Right atrium auricular region (tissue), 2 donors: Measurements from ENCODE around the gene CASKIN1. TPM values are rescaled to one million over a fixed set of nuclear protein-coding genes. Genes with fewer than 3 reads are reported as not detected.

Experiments
- DNase-seq: peaks from one replicate; pipeline ENCODE4 v3.0.0-alpha.2; 2019; ENCODE audit warnings: low spot score
- H3K27ac ChIP-seq, 2 donors: fragments of 200-600 bp; sonication (generic); 1 replicate in 1 of 2; 2 replicates in 1 of 2; pipeline ENCODE4 v1.5.1; 2016 to 2019
- H3K27me3 ChIP-seq, 2 donors: fragments of 200-600 bp; sonication (generic); one replicate each; pipeline versions ENCODE4 v1.5.1 to v1.6.0; 2017 to 2019
- H3K36me3 ChIP-seq: fragments of 200-600 bp; sonication (generic); one replicate; pipeline ENCODE4 v1.5.1; 2016
- H3K4me1 ChIP-seq, 2 donors: fragments of 200-600 bp; sonication (generic); one replicate each; pipeline versions ENCODE4 v1.5.1 to v1.6.0; 2017 to 2019
- H3K4me3 ChIP-seq, 2 donors: fragments of 200-600 bp; sonication (generic); 1 replicate in 1 of 2; 2 replicates in 1 of 2; pipeline ENCODE4 v1.5.1; 2017 to 2019; ENCODE audit warnings: mild to moderate bottlenecking in 1 of 2, moderate library complexity in 1 of 2
- H3K9me3 ChIP-seq, 2 donors: fragments of 200-600 bp; sonication (generic); one replicate each; pipeline ENCODE4 v1.5.1; 2019
- total RNA-seq, 2 donors: library from RNA; depleted of rRNA; stranded (reverse); fragments of >200 nt; gene quantifications; one replicate each; pipeline ENCODE4 v1.1.0, GENCODE V29; 2016
- TF ChIP-seq, protein P1 (sequence below), 2 donors: fragments of 200-600 bp; sonication (generic); IDR thresholded peaks; one replicate each; pipeline ENCODE4 v1.5.1; 2019; ENCODE audit warnings: antibody characterized with exemption in 2 of 2

CASKIN1 gene
- total RNA-seq, 2 donors from 2014 or later = 3.5 to 4.3 TPM

DNA sequence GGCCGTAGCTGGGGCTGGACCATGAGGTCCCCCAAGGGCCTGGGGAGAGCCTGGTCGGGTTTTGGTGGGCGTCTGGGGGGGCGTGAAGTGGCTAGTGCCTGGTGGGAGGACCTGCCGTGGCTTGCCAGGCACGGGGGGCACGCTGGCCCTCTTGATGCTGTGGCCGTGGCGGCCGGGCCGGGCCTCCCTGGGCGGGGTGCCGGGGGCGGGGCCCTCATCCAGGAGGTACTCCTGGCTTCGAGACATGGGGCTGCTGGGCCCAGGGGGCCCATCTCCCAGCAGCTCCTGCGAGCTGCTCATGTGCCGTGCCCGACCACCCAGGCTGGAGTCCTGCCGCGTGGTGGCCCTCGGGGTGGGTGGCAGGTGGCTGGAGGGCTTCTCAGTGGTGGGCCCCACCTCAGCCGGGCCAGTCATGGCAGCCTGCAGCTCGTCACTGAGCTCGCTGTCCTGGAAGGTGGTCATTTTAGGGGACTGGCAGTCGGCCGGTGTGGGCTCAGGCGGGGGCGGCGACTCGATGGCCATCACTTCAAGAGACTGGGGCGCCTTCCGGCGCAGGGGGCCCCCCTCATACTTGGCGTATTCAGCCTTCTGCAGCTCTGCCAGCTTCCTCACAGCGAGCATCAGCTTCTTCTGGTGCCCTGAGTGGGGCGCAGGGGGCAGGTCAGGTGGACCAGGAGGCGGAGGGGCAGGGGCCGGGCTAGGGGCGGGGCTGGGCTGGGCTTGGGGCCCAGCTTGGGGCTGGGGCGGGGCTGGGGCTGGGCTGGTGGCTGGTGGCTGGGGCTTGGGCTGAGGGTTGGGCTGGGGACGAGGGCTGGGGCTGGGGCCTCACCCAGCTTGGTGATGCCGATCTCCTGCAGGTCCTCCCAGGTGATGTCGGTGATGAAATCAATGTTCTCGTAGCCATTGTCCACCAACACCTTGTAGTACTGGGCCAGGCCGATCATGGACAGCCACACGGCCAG is 15.2 kb downstream of the CASKIN1 start:
- H3K36me3 ChIP-seq = peaks cover 2% of the 10 kb centered on the region
- H3K4me1 ChIP-seq = no peaks in the 10 kb centered on the region
- TF ChIP-seq, protein P1, sequence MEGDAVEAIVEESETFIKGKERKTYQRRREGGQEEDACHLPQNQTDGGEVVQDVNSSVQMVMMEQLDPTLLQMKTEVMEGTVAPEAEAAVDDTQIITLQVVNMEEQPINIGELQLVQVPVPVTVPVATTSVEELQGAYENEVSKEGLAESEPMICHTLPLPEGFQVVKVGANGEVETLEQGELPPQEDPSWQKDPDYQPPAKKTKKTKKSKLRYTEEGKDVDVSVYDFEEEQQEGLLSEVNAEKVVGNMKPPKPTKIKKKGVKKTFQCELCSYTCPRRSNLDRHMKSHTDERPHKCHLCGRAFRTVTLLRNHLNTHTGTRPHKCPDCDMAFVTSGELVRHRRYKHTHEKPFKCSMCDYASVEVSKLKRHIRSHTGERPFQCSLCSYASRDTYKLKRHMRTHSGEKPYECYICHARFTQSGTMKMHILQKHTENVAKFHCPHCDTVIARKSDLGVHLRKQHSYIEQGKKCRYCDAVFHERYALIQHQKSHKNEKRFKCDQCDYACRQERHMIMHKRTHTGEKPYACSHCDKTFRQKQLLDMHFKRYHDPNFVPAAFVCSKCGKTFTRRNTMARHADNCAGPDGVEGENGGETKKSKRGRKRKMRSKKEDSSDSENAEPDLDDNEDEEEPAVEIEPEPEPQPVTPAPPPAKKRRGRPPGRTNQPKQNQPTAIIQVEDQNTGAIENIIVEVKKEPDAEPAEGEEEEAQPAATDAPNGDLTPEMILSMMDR (IDR thresholded peaks at IDR 0.05) = no peak
- DNase-seq = no peak
- no peaks in the 10 kb centered on the region for H3K27me3 ChIP-seq
- H3K9me3 ChIP-seq = no peaks in the 10 kb centered on the region
- no peak overlapping the region for H3K27ac ChIP-seq
- H3K4me3 ChIP-seq = no peak overlapping the region

DNA sequence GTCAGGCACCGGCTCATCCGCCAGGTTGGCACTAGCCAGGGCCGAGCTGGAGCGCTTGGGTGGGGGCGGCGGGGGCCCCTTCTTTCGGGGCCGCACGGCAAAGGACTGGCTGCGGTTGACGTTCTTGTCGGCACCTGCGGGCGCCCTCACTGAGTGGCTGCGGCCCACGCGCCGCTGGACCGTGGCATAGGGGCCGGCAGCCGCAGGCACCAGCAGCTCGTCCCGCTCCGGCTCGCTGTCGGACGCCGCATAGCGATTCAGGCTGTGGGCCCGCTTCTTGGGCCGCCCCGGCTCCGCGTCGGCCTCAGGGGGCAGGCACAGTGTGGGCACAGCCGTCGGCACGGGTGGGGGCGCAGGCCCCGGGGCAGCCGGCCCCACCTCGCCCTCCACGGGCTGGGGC is 15.9 kb downstream of the CASKIN1 start:
- TF ChIP-seq, protein P1 (IDR thresholded peaks at IDR 0.05) = no peak
- Histone ChIP-seq H3K27me3 (no peaks in the 10 kb centered on the region), H3K27ac (no peak overlapping the region), H3K4me1 (no peaks in the 10 kb centered on the region), H3K9me3 (no peaks in the 10 kb centered on the region), H3K36me3 (peaks cover 9% of the 10 kb centered on the region), H3K4me3 (no peak overlapping the region)
- DNase-seq = no peak

DNA sequence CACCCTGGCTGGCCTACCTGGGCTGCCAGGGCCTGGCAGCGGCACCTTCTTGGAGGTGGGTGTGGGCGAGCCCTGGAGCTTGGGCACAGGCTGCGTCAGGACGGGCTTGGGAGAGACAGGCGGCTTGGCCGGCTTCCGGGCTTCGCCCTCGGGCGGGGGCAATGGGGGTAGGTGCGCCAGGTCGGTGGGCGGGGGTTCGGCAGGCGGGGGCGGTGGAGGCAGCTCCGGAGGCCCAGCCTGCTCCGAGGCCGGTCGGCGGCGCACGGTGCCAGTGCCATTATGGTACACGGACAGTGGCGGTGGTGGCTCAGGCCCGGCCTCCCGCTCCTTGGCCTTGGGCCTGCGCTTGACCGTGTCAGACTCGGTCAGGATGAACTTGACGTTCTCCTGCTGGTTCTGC is 16.8 kb downstream of the CASKIN1 start:
- no peak overlapping the region for H3K4me3 ChIP-seq
- TF ChIP-seq, protein P1 (IDR thresholded peaks at IDR 0.05) = no peak
- H3K36me3 ChIP-seq = peaks cover 18% of the 10 kb centered on the region
- no peaks in the 10 kb centered on the region for H3K9me3 ChIP-seq
- no peaks in the 10 kb centered on the region for H3K4me1 ChIP-seq
- H3K27ac ChIP-seq = no peak overlapping the region
- H3K27me3 ChIP-seq = no peaks in the 10 kb centered on the region
- DNase-seq = no peak

DNA sequence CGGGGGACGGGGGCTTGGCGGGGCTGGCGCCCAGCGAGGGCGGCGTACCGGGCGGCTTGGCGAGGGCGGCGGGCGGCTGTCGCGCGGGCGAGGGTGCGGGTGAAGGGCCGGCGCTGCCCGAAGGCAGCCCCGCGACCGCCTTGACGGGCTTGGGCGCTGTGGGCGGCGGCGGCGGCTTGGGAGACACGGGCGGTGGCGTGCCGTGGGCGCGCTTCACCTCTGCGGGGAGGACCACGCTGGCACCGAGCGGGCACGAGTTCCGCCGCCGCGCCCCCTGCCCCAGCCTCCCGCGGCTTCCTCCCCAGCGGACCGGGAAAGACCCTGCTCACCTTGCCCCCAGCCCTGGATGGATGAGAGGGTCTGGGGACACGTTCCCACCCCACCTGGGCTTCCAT is 17.3 kb downstream of the CASKIN1 start:
- Histone ChIP-seq H3K9me3 (no peaks in the 10 kb centered on the region), H3K36me3 (peaks cover 23% of the 10 kb centered on the region), H3K4me3 (no peak overlapping the region), H3K27me3 (no peaks in the 10 kb centered on the region), H3K27ac (no peak overlapping the region), H3K4me1 (no peaks in the 10 kb centered on the region)
- DNase-seq = no peak
- TF ChIP-seq, protein P1 (IDR thresholded peaks at IDR 0.05) = no peak

DNA sequence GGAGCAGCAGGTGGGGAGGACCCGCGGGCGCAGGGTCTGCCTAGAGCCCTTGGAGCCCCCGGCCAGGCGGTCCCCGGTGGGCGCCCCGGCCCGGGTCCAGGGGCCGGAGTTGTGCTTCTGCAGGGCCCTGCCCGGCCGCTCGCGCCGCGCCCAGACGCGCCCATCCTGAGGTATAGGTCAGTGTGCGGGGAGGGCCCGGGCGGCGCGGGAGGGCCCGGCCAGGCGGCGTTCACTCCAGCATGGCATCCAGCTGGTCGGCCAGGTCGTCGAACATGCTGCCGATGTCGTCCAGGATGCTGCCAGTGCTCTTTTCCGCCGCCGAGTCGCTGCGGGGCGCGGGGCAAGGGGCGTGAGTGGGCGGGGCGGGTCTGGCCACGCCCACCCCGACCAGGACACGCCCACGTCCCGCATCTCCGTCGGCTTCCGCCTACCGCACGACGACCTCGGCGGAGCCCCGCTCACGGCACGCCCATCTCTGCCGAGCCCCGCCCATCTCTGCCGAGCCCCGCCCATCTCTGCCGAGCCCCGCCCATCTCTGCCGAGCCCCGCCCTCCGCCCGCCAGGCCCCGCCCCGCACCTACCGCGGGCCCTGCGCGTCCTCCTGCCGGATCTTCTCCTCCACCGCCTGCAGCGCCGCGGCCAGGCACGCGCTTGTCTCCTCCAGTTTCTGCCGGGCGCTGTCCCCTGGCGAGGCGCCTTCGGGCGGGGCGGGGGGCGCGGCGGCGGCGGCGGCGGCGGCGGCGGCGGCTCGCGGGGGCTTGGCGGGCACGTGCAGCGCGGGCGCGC is 17.9 kb downstream of the CASKIN1 start:
- DNase-seq = no peak
- Histone ChIP-seq H3K27ac (no peak overlapping the region), H3K27me3 (no peaks in the 10 kb centered on the region), H3K4me1 (no peaks in the 10 kb centered on the region), H3K9me3 (no peaks in the 10 kb centered on the region), H3K36me3 (peaks cover 29% of the 10 kb centered on the region), H3K4me3 (no peak overlapping the region)
- TF ChIP-seq, protein P1 (IDR thresholded peaks at IDR 0.05) = no peak
